Fibroblast of villous mesenchyme (primary cell): ENCODE measurements around the gene CEP250. TPM values are rescaled to one million over a fixed set of nuclear protein-coding genes. Genes with fewer than 3 reads are reported as not detected.

Source experiments
- DNase-seq: peaks from one replicate; pipeline ENCODE4 v3.0.0-alpha.2; 2010; ENCODE audit warnings: low read depth
- H3K4me3 ChIP-seq: 2 replicates; pipeline ENCODE4 v1.5.1; 2011; ENCODE audit warnings: low read depth, mild to moderate bottlenecking, low read length
- CTCF ChIP-seq: IDR thresholded peaks from 2 replicates; pipeline ENCODE4 v1.5.1; 2012; ENCODE audit warnings: low read depth, mild to moderate bottlenecking, low read length; ENCODE audit not compliant: insufficient read depth
- total RNA-seq: library from RNA; depleted of rRNA; stranded (reverse); fragments of >200 nt; gene quantifications from 2 replicates; pipeline ENCODE4 v1.2.3, GENCODE V29; 2012

Gene CEP250
- total RNA-seq, 1 donor: 22.0 TPM

GRCh38 chr20:35560541-35560940 lies 105.1 kb downstream of the CEP250 start:
- no peak overlapping the region for H3K4me3 ChIP-seq
- DNase-seq: no peak
- TF ChIP-seq CTCF: no peak

- H3K4me3 ChIP-seq: no peak overlapping the region
- peak; percentile 35 for TF ChIP-seq CTCF
- DNase-seq: peak; percentile 31
Measured at GRCh38 chr20:35561268-35561667, 105.9 kb downstream of the CEP250 start.

DNA sequence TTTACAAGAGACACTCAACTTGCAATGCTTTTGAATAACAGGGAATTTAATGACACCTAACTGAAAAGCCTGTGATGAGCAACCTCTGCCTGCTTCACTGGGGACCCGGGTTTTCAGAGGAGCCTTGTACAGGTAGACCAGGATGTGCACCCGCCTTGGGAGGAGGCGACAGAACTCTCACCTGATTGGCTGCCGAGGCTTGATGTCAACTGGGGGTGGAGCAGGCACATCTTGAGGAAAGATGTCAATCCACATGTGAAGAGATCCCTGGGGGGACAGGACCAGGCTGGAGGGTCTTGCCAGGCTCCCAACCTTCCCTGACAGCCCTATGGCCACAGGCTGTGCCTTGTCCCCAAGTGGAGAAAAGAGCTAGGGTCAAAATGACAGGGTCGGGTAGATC lies 106.3 kb downstream of the CEP250 start:
- DNase-seq: no peak
- TF ChIP-seq CTCF: no peak
- H3K4me3 ChIP-seq: no peak overlapping the region

- no peak for TF ChIP-seq CTCF
- DNase-seq: no peak
- H3K4me3 ChIP-seq: no peak overlapping the region
Measured at GRCh38 chr20:35562541-35563110, 107.2 kb downstream of the CEP250 start.

DNA sequence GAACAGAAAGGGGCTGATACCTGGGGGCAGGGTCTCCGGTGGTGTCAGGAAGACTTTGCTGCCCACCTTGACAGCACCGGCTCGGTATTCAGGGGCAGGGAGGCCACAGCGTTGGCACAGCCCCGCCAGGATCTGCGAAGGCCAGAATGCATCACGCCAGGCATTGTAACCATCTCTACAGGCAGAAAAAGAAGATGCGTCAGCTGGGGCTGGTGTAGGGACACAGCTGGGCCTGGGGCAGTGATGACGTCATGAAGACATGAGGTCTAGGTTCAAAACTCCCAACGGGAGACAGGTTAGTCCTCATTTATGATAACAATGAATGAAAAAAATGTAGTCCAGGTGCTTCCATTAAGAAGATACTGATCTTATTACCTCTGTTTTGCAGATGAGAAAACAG lies 108.4 kb downstream of the CEP250 start:
- no peak for DNase-seq
- H3K4me3 ChIP-seq: no peak overlapping the region
- no peak for TF ChIP-seq CTCF

DNA sequence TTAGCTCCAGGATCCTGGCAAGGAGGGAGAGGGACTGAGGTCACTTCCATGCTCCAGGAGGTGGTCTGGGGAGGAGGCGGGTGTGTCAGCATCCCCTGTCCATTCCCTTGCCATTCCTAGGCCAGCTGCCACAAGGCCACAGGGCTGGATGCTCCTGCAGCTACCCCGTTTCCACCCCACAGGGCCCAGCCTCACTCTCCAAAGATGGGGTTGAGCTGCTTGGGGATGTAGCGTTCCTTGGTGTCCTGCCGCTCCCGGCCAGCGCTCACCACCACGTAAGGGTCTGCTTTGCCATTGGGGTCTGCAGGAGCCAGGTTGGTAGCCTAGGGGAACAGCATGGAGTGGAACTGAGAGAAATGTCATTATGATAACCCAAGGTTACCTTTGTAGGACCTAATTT lies 109.5 kb downstream of the CEP250 start:
- no peak for DNase-seq
- no peak overlapping the region for H3K4me3 ChIP-seq
- no peak for TF ChIP-seq CTCF

- peak; percentile 23 for TF ChIP-seq CTCF
- DNase-seq: no peak
- H3K4me3 ChIP-seq: no peak overlapping the region
Measured at GRCh38 chr20:35568645-35569044, 113.2 kb downstream of the CEP250 start.
